HepG2 (cell line): ENCODE measurements around the gene CACNA1G. TPM values are rescaled to one million over a fixed set of nuclear protein-coding genes. Genes with fewer than 3 reads are reported as not detected.

Source experiments
- CEBPG ChIP-seq: IDR thresholded peaks from 2 replicates; pipeline ENCODE4 v1.6.1; 2016
- ESRRA ChIP-seq: sonication (generic); formaldehyde crosslinking; IDR thresholded peaks from 2 replicates; pipeline ENCODE4 v1.5.1; 2020; ENCODE audit warnings: mild to moderate bottlenecking, low read depth, missing genetic modification reagents
- GLMP ChIP-seq: sonication (generic); formaldehyde crosslinking; IDR thresholded peaks from 2 replicates; pipeline ENCODE4 v1.9.0; 2021; ENCODE audit warnings: missing genetic modification reagents, mild to moderate bottlenecking, borderline replicate concordance
- GTF2F1 ChIP-seq: fragments of 150-350 bp; IDR thresholded peaks from 2 replicates; pipeline ENCODE4 v1.6.1; 2014; ENCODE audit warnings: low read length
- NBN ChIP-seq: fragments of 450-650 bp; conservative IDR thresholded peaks from 2 replicates; pipeline ENCODE4 v1.6.1; 2017
- TP53 ChIP-seq: sonication (generic); formaldehyde crosslinking; conservative IDR thresholded peaks from 2 replicates; pipeline ENCODE4 v1.4.0; 2020; ENCODE audit warnings: missing genetic modification reagents
- UBTF ChIP-seq: sonication (generic); formaldehyde crosslinking; IDR thresholded peaks from 2 replicates; pipeline ENCODE4 v1.4.0; 2020; ENCODE audit warnings: mild to moderate bottlenecking, missing genetic modification reagents
- ZBTB1 ChIP-seq: sonication (generic); formaldehyde crosslinking; IDR thresholded peaks from 2 replicates; pipeline ENCODE4 v1.4.0; 2020; ENCODE audit warnings: missing genetic modification reagents, borderline replicate concordance
- ZNF235 ChIP-seq: sonication (generic); formaldehyde crosslinking; IDR thresholded peaks from 2 replicates; pipeline ENCODE4 v1.8.1; 2023; ENCODE audit warnings: mild to moderate bottlenecking, missing genetic modification reagents, borderline replicate concordance
- ZNF253 ChIP-seq: sonication (generic); formaldehyde crosslinking; IDR thresholded peaks from 2 replicates; pipeline ENCODE4 v1.8.0; 2022; ENCODE audit warnings: mild to moderate bottlenecking, missing genetic modification reagents, borderline replicate concordance
- ZNF274 ChIP-seq: sonication (generic); formaldehyde crosslinking; IDR thresholded peaks from 2 replicates; pipeline ENCODE4 v1.5.1; 2020; ENCODE audit warnings: mild to moderate bottlenecking, missing genetic modification reagents
- ZNF292 ChIP-seq: sonication (generic); formaldehyde crosslinking; IDR thresholded peaks from 2 replicates; pipeline ENCODE4 v1.8.1; 2022; ENCODE audit warnings: mild to moderate bottlenecking, low read depth, missing genetic modification reagents, borderline replicate concordance
- ZNF354B ChIP-seq: sonication (generic); formaldehyde crosslinking; IDR thresholded peaks from 2 replicates; pipeline ENCODE4 v1.8.0; 2022; ENCODE audit warnings: mild to moderate bottlenecking, missing genetic modification reagents
- ZNF432 ChIP-seq: sonication (generic); formaldehyde crosslinking; IDR thresholded peaks from 2 replicates; pipeline ENCODE4 v1.5.0; 2020; ENCODE audit warnings: missing genetic modification reagents, mild to moderate bottlenecking, borderline replicate concordance
- ZNF839 ChIP-seq: sonication (generic); formaldehyde crosslinking; IDR thresholded peaks from 2 replicates; pipeline ENCODE4 v1.4.0; 2020; ENCODE audit warnings: missing genetic modification reagents, mild to moderate bottlenecking, borderline replicate concordance
- ZNF850 ChIP-seq: sonication (generic); formaldehyde crosslinking; conservative IDR thresholded peaks from 2 replicates; pipeline ENCODE4 v1.9.0; 2021; ENCODE audit warnings: mild to moderate bottlenecking, missing genetic modification reagents
- polyA plus RNA-seq, 8 experiments: library from polyadenylated mRNA; depleted of rRNA in 3 of 8; stranded (reverse) in 7 of 8; unstranded in 1 of 8; fragments of >200 nt; fragmentation: Illumina TruSeq in 4 of 8; extraction: Trizol in 4 of 8; gene quantifications; 2 replicates each; pipeline versions ENCODE4 v1.2.1 to v1.2.3, GENCODE V29; 2011 to 2016; ENCODE audit warnings: low read depth in 4 of 8, missing spikeins in 1 of 8, mixed read lengths in 1 of 8; ENCODE audit not compliant: insufficient read depth in 1 of 8
- total RNA-seq, 5 experiments: library from RNA; depleted of rRNA; stranded (reverse); fragments of >200 nt; fragmentation: Illumina TruSeq; extraction: Trizol; gene quantifications; 2 replicates each; pipeline ENCODE4 v1.2.3, GENCODE V29; 2016; ENCODE audit warnings: low read depth in 1 of 5
- TF ChIP-seq, protein P1 (sequence below): sonication (generic); formaldehyde crosslinking; IDR thresholded peaks from 2 replicates; pipeline ENCODE4 v1.5.0; 2020; ENCODE audit warnings: missing genetic modification reagents
- TF ChIP-seq, protein P2 (sequence below): IDR thresholded peaks from 2 replicates; pipeline ENCODE4 v1.6.1; 2016
- TF ChIP-seq, protein P3 (sequence below): sonication (generic); formaldehyde crosslinking; IDR thresholded peaks from 2 replicates; pipeline ENCODE4 v1.5.1; 2020; ENCODE audit warnings: mild to moderate bottlenecking, missing genetic modification reagents, moderate library complexity

CACNA1G gene
- total and polyA plus RNA-seq, 2 of the 13 experiments (the other 11 are each of a cell fraction or from before 2014, with no cell fraction given) = 0.02 TPM; not detected in 1

GRCh38 chr17:50541716-50542688 is 18.5 kb upstream of the CACNA1G start (continued):
- TF ChIP-seq GLMP (CRISPR knock-in tag) (no peak), ZNF354B (CRISPR knock-in tag) (no peak), CEBPG (CRISPR knock-in tag) (peak; percentile 27), ZNF253 (CRISPR knock-in tag) (peak; percentile 69; the same call in 1 of the 2 replicates), ZNF432 (no peak), UBTF (CRISPR knock-in tag) (peak; percentile 77; the same call in 1 of the 2 replicates), ZNF274 (CRISPR knock-in tag) (peak; percentile 92), ZNF292 (CRISPR knock-in tag) (no peak), ESRRA (CRISPR knock-in tag) (peak; percentile 56; the same call in 1 of the 2 replicates), ZNF839 (CRISPR knock-in tag) (no peak), ZBTB1 (no peak), GTF2F1 (no peak; the same call in 1 of the 2 replicates), TP53 (CRISPR knock-in tag) (no peak), ZNF235 (peak; percentile 96; the same call in 1 of the 2 replicates), ZNF850 (no peak), NBN (no peak)
- TF ChIP-seq, protein P1, sequence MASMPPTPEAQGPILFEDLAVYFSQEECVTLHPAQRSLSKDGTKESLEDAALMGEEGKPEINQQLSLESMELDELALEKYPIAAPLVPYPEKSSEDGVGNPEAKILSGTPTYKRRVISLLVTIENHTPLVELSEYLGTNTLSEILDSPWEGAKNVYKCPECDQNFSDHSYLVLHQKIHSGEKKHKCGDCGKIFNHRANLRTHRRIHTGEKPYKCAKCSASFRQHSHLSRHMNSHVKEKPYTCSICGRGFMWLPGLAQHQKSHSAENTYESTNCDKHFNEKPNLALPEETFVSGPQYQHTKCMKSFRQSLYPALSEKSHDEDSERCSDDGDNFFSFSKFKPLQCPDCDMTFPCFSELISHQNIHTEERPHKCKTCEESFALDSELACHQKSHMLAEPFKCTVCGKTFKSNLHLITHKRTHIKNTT (CRISPR knock-in tag) = no peak
- TF ChIP-seq, protein P2, sequence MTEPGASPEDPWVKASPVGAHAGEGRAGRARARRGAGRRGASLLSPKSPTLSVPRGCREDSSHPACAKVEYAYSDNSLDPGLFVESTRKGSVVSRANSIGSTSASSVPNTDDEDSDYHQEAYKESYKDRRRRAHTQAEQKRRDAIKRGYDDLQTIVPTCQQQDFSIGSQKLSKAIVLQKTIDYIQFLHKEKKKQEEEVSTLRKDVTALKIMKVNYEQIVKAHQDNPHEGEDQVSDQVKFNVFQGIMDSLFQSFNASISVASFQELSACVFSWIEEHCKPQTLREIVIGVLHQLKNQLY (CRISPR knock-in tag) = peak; percentile 50; the same call in 1 of the 2 replicates
- TF ChIP-seq, protein P3, sequence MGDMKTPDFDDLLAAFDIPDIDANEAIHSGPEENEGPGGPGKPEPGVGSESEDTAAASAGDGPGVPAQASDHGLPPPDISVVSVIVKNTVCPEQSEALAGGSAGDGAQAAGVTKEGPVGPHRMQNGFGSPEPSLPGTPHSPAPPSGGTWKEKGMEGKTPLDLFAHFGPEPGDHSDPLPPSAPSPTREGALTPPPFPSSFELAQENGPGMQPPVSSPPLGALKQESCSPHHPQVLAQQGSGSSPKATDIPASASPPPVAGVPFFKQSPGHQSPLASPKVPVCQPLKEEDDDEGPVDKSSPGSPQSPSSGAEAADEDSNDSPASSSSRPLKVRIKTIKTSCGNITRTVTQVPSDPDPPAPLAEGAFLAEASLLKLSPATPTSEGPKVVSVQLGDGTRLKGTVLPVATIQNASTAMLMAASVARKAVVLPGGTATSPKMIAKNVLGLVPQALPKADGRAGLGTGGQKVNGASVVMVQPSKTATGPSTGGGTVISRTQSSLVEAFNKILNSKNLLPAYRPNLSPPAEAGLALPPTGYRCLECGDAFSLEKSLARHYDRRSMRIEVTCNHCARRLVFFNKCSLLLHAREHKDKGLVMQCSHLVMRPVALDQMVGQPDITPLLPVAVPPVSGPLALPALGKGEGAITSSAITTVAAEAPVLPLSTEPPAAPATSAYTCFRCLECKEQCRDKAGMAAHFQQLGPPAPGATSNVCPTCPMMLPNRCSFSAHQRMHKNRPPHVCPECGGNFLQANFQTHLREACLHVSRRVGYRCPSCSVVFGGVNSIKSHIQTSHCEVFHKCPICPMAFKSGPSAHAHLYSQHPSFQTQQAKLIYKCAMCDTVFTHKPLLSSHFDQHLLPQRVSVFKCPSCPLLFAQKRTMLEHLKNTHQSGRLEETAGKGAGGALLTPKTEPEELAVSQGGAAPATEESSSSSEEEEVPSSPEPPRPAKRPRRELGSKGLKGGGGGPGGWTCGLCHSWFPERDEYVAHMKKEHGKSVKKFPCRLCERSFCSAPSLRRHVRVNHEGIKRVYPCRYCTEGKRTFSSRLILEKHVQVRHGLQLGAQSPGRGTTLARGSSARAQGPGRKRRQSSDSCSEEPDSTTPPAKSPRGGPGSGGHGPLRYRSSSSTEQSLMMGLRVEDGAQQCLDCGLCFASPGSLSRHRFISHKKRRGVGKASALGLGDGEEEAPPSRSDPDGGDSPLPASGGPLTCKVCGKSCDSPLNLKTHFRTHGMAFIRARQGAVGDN (CRISPR knock-in tag) = peak; percentile 95
